Measurements from ENCODE around the gene CCDC148.

GRCh38 chr2:158217593-158217992 is 239.0 kb downstream of the CCDC148 start:
- TF ChIP-seq EZH2 (IDR thresholded peaks at IDR 0.05; ENCODE audit: low read depth, unreplicated experiment) = no peak
- no peak for TF ChIP-seq CTCF (conservative IDR thresholded peaks at IDR 0.05; ENCODE audit: low read depth in 2 of 2)
- no peak for TF ChIP-seq EZH2phosphoT487 (IDR thresholded peaks at IDR 0.05; ENCODE audit: unreplicated experiment)
- TF ChIP-seq STAT1 (IDR thresholded peaks at IDR 0.05; ENCODE audit: unreplicated experiment) = no peak

Data from GM23338 (cell line).